Activated CD8-positive, alpha-beta memory T cell treated with anti-CD3 and anti-CD28 coated beads, Interleukin-2, amount 10 ng/mL, durations not matched to agents 7 days and 5 days (primary cell): Measurements from ENCODE around the gene GSTCD. TPM values are rescaled to one million over a fixed set of nuclear protein-coding genes. Genes with fewer than 3 reads are reported as not detected.

ENCODE experiments used
- ATAC-seq: fragments of 150-1000 bp; cut with Tn5 transposase; one replicate; pipeline ENCODE4 v1.10.0; 2021; ENCODE audit warnings: moderate library complexity
- CTCF ChIA-PET: fragments of 350-600 bp; sonication (Branson Sonifier 250); formaldehyde crosslinking; loops from one replicate; lab custom pipeline; 2021; ENCODE audit warnings: antibody characterized with exemption; lab: Charles Lee
- DNase-seq: peaks from one replicate; pipeline ENCODE4 v3.0.0-alpha.2; 2020
- H3K27ac Mint-ChIP-seq: one replicate; pipeline ENCODE4 v1.8.0; 2021; ENCODE audit warnings: mild to moderate bottlenecking, mixed read lengths
- H3K27me3 Mint-ChIP-seq: one replicate; pipeline ENCODE4 v1.8.0; 2021; ENCODE audit warnings: mixed read lengths
- H3K36me3 Mint-ChIP-seq: one replicate; pipeline ENCODE4 v1.8.0; 2021; ENCODE audit warnings: mild to moderate bottlenecking, mixed read lengths
- H3K4me1 Mint-ChIP-seq: one replicate; pipeline ENCODE4 v1.8.0; 2021; ENCODE audit warnings: mixed read lengths
- H3K4me3 Mint-ChIP-seq: one replicate; pipeline ENCODE4 v1.8.0; 2021; ENCODE audit warnings: mild to moderate bottlenecking, moderate library complexity, mixed read lengths
- H3K9me3 Mint-ChIP-seq: one replicate; pipeline ENCODE4 v1.8.0; 2022; ENCODE audit warnings: low read depth, mixed read lengths
- total RNA-seq, 2 experiments: library from RNA; stranded (reverse); gene quantifications; one replicate each; pipeline ENCODE4 v1.2.3, GENCODE V29; 2021

The GSTCD gene
- total RNA-seq, 2 experiments from 2014 or later, result 14.0 to 14.1 TPM

DNA sequence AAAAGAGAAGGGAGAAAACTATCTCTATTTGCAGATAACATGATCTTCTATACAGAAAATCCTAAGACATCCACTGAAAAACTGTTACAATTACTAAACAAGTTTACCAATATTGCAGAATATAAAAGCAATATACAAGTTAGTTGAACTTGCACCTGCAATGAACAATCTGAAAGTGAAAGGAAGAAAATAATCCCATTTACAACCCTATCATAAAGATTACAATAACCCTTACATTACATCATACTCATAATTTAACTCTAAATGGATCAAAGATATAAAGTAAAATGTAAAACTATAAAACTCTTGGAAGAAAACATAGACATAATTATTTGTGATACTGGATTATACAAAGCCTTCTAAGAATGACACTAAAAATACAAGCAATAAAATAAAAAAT is 77.2 kb downstream of the GSTCD start:
- DNase-seq, result no peak
- CTCF ChIA-PET, result no interaction called here
- H3K9me3 Mint-ChIP-seq, result no peaks in the 10 kb centered on the region
- peaks cover 4% of the 10 kb centered on the region for H3K36me3 Mint-ChIP-seq
- H3K27ac Mint-ChIP-seq, result peak overlapping the region; percentile 8
- H3K4me1 Mint-ChIP-seq, result peaks cover 2% of the 10 kb centered on the region
- no peak for ATAC-seq
- H3K27me3 Mint-ChIP-seq, result no peaks in the 10 kb centered on the region
- no peak overlapping the region for H3K4me3 Mint-ChIP-seq

DNA sequence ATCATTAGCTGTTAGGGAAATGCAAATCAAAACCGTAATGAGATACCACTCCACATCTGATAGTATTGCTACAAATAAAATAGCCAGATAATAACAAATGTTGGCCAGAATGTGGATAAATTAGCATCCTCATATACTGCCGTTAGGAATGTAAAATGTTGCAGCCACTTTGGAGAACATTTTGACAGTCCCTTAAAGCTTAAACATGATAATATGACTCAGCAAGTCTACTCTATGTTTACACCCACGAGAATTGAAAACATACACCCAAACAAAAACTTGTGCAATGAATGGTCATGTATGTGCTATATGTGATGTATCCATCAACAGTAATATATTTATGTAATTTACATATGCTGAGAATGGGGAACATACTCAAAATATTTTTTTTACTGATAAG is 78.2 kb downstream of the GSTCD start:
- H3K4me3 Mint-ChIP-seq, result no peak overlapping the region
- H3K9me3 Mint-ChIP-seq, result no peaks in the 10 kb centered on the region
- H3K27ac Mint-ChIP-seq, result no peak overlapping the region

DNA sequence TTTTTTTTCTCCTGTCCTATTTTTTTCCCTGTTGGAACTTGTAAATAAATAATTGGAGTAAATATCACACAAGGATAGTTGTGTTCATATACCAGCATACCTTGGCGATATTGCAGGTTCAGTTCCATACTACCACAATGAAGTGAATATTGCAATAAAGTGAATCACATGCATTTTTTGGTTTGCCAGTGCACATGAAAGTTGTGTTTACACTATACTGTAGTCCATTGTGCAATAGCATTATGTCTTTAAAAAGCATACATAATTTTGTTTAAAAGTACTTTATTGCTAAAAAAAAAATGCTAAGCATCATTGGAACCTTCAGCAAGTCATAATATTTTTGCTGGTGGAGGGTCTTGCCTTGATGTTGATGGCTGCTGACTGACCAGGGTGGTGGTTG is 88.6 kb downstream of the GSTCD start:
- Mint-ChIP-seq H3K9me3 (no peaks in the 10 kb centered on the region), H3K27ac (no peak overlapping the region), H3K4me1 (no peaks in the 10 kb centered on the region), H3K36me3 (peaks cover 11% of the 10 kb centered on the region), H3K4me3 (no peak overlapping the region), H3K27me3 (no peaks in the 10 kb centered on the region)
- no peak for ATAC-seq
- CTCF ChIA-PET, result no interaction called here
- DNase-seq, result no peak

More for the DNA sequence above, 78.2 kb downstream of the GSTCD start:
- Mint-ChIP-seq H3K4me1 (peaks cover 2% of the 10 kb centered on the region), H3K36me3 (peaks cover 4% of the 10 kb centered on the region), H3K27me3 (no peaks in the 10 kb centered on the region)
- CTCF ChIA-PET, result no interaction called here
- no peak for ATAC-seq
- DNase-seq, result no peak

DNA sequence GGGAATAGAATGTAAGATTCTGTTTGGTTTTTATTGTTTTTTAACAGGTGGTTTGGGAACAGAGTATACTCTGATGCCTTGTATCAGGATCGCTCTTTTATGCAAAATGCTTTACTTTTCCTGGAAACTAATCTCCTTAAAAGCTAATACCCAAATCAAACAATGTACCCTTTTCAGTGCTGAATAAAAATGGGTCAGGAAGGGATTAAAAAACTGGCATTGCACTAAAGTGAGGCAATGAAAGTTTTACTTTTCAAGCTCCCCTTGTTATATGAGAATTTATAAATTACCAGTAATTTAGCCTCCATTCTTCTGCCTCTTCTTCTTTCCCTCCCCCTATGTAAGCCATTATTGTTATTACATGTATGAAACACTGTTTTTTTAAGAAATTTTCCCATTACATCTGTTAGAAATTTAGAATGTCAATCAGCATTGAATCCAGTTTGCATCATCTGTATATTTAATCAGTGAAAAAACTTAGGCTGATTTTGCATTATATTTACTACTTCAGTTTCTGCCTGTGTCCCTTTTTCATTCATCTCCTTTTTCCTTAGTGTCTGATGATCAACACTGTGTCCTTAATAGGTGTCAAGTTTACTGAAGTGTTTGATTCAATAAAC is 97.0 kb downstream of the GSTCD start:
- peaks cover 8% of the 10 kb centered on the region for H3K4me1 Mint-ChIP-seq
- no peak for DNase-seq
- CTCF ChIA-PET, result no interaction called here
- H3K36me3 Mint-ChIP-seq, result peaks cover 7% of the 10 kb centered on the region
- no peak overlapping the region for H3K4me3 Mint-ChIP-seq
- no peak for ATAC-seq
- no peaks in the 10 kb centered on the region for H3K27me3 Mint-ChIP-seq
- H3K27ac Mint-ChIP-seq, result no peak overlapping the region
- no peaks in the 10 kb centered on the region for H3K9me3 Mint-ChIP-seq

DNA sequence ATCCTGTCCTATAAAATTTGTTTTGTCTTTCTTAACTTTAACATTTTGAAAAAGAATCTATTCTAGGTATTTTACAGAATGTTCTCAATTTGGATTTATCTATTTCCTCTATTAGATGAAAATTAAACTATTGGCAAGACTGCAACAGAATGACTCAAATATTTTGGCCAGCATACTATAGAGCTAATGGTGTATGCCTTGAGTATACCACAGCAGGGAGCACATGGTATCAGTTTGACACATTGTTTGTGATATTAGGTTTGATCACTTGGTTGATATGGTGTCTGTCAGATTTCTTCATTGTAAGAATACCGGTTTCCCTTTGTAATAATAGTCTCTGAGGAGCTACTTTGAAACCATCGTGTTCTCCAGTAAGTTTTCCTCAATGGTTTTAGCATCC is 98.9 kb downstream of the GSTCD start:
- Mint-ChIP-seq H3K9me3 (no peaks in the 10 kb centered on the region), H3K4me1 (peaks cover 8% of the 10 kb centered on the region), H3K27ac (no peak overlapping the region), H3K27me3 (no peaks in the 10 kb centered on the region), H3K4me3 (no peak overlapping the region), H3K36me3 (peaks cover 8% of the 10 kb centered on the region)
- CTCF ChIA-PET, result no interaction called here
- no peak for ATAC-seq
- no peak for DNase-seq

DNA sequence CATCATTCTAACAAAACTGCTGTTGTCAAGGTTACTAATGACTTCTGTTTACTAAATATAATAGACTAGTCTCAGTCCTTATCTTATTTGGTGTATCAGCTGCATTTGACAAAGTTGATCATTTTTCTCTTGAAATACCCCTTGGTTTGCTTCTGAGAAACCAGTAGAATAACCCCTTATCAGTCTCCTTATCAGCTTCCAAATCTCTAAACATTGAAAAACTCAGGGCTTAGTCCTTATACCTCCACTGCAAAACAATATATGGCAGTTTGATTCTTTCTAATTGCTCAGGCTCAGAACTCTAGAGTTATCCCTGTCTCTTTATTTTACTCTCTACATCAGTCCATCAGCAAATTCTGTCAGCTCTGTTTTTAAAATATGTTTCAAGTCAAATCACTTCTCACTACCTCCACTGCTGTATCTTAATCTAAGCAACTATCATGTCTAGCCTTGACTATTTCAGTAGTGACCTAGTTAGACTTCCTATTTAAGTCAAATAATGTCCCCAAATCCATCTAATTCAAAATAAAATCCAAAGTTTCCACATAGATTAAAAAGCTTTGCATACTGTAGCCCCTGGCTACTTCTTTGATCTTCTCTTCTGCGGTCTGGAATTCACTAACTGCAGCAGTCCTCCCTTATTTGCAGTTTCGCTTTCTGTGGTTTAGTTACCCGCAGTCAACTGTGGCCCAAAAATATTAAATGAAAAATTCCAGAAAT is 99.6 kb downstream of the GSTCD start:
- ATAC-seq (no peak), DNase-seq (no peak)
- Mint-ChIP-seq H3K36me3 (peaks cover 7% of the 10 kb centered on the region), H3K9me3 (no peaks in the 10 kb centered on the region), H3K4me1 (peaks cover 8% of the 10 kb centered on the region), H3K27me3 (no peaks in the 10 kb centered on the region), H3K27ac (no peak overlapping the region), H3K4me3 (no peak overlapping the region)
- CTCF ChIA-PET, result no interaction called here

DNA sequence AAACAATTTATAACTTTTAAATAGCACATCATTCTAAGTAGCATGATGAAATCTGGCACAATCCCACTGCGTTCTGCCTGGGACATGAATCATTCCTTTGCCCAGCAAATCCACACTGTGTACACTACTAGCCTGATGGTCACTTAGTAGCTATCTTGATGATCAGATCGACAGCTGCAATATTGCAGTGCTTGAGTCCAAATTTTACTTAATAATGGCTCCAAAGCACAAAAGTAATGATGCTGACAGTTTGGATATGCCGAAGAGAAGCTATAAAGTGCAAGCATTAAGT is 100.1 kb downstream of the GSTCD start:
- H3K27me3 Mint-ChIP-seq, result no peaks in the 10 kb centered on the region
- ATAC-seq (no peak), DNase-seq (no peak)
- H3K36me3 Mint-ChIP-seq, result peaks cover 7% of the 10 kb centered on the region
- CTCF ChIA-PET, result no interaction called here
- no peaks in the 10 kb centered on the region for H3K9me3 Mint-ChIP-seq
- peaks cover 8% of the 10 kb centered on the region for H3K4me1 Mint-ChIP-seq
- H3K27ac Mint-ChIP-seq, result no peak overlapping the region
- no peak overlapping the region for H3K4me3 Mint-ChIP-seq

DNA sequence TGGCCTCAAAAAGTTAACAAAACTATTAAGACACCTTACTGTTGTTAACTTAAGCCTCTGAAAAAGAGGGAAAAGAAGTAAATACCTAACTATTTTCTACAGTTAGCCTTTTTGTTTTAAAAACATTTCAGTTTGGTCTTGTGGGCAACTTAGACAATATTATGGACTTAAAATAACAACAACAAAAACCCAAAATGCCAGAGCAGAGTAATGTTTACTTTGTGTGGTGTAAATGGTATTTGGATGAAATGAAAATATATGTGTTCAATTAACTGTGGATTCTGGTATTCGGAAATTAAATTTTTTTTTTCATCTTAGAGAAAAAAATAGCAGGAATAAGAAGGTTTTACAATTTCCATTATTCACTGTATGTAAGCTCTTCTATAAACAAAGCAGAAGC is 107.1 kb downstream of the GSTCD start:
- Mint-ChIP-seq H3K27me3 (no peaks in the 10 kb centered on the region), H3K36me3 (peaks cover 2% of the 10 kb centered on the region), H3K9me3 (no peaks in the 10 kb centered on the region), H3K27ac (no peak overlapping the region), H3K4me1 (no peaks in the 10 kb centered on the region), H3K4me3 (no peak overlapping the region)
- ATAC-seq (no peak), DNase-seq (no peak)
- CTCF ChIA-PET, result no interaction called here

DNA sequence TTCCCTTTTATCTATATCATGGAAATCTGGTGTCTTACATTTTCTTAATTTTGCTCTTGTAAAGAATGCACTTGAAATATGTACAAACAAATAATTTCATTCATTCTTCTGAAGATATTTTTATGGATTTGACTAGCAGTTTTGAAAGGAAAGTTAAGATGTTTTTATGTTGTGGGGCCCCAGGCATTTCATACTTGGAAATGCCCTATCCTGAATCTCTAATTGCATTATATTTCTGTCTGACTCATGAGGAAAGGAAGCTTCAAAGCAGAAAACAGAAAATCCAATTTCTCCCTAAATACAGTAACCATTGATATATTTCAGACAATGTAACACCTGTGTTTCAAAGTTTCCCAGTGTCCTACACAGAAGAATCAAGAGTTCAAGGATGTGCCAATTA is 113.5 kb downstream of the GSTCD start:
- Mint-ChIP-seq H3K27me3 (no peaks in the 10 kb centered on the region), H3K4me3 (no peak overlapping the region), H3K4me1 (no peaks in the 10 kb centered on the region), H3K9me3 (no peaks in the 10 kb centered on the region), H3K36me3 (peaks cover 11% of the 10 kb centered on the region), H3K27ac (no peak overlapping the region)
- CTCF ChIA-PET, result no interaction called here
- ATAC-seq (no peak), DNase-seq (no peak)

DNA sequence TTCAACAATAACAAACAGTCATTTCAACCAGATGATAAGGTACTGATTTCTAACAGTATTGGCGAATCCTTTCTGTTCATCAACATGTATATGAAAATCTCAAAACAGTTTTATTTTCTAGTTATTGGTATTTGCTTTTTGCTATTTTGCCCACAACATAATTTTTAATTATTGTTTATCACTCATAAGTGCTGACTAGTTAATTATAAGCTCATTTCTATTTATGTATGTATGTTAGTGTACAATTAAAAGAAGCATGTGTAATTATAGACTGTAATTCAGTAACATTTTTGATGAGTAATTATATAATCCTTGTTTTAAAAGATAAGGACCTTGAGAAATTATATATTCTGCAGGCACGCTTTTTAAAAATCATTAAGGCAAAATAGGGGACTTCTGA is 119.5 kb downstream of the GSTCD start:
- DNase-seq (no peak), ATAC-seq (no peak)
- Mint-ChIP-seq H3K4me3 (no peak overlapping the region), H3K27me3 (no peaks in the 10 kb centered on the region), H3K4me1 (no peaks in the 10 kb centered on the region), H3K36me3 (peaks cover 19% of the 10 kb centered on the region), H3K9me3 (no peaks in the 10 kb centered on the region), H3K27ac (no peak overlapping the region)
- CTCF ChIA-PET, result no interaction called here

DNA sequence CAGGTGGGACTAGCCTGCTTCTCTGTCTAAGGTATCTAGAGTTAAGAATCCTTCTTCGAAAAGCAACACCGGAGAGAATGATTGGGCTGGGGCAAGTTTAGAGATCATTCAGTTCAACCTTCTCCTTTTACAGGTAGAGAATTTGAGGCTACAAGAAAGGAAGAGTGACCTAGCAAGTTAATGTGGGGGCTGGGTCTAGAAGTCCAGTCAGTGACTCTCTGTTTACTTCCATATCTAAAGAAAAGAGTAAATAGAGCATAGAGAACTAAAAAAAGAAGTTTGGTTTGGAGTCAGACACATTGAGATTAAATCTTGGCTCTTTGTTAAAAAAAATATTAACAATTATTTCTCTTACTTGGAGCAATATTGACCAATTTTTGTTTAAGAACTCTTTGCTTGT is 122.6 kb downstream of the GSTCD start:
- Mint-ChIP-seq H3K27me3 (no peaks in the 10 kb centered on the region), H3K4me1 (no peaks in the 10 kb centered on the region)

DNA sequence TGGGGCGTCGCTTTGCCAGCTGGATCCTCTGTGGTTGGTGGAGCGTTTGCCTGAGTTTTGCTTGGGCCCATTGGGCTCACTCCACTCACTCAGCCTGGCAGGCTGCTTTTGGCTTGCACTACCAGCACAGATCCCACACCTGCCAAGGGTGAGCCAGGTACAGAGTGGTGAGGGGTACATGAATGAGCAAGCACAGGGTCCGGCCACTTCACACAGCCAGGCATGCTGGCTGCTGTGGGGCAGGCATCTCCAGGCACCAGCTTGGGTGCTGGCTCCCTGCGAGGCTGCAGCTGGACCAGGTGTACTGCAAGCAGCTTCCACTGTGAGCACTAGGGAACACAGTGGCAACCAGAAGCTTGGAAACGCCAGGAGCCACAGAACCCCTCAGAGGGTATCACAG is 126.6 kb downstream of the GSTCD start:
- CTCF ChIA-PET, result no interaction called here
- H3K36me3 Mint-ChIP-seq, result peaks cover 15% of the 10 kb centered on the region
- no peak for DNase-seq

More for the DNA sequence above, 122.6 kb downstream of the GSTCD start:
- Mint-ChIP-seq H3K36me3 (peaks cover 19% of the 10 kb centered on the region), H3K4me3 (no peak overlapping the region), H3K9me3 (no peaks in the 10 kb centered on the region), H3K27ac (no peak overlapping the region)
- CTCF ChIA-PET, result no interaction called here
- ATAC-seq (no peak), DNase-seq (no peak)

DNA sequence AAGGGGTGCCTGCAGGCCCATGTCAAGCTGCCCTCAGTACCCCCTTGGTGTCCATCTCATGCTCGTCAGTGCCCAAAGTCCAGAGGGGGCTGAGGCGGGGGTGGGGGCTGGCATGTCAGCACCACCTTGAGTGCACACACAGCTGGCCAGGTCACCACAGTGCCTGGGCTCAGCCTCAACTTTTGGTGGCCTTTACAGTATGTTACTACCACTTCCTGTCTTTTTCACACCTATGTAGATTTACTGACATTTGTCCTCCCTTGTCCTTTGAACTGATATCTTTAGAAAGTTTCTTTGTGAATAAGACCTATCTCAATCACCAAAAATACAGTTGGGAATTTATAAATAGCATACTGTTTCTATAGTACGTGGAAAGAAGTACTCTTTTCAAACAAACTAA is 128.0 kb downstream of the GSTCD start:
- H3K27ac Mint-ChIP-seq, result no peak overlapping the region
- DNase-seq (no peak), ATAC-seq (no peak)
- H3K36me3 Mint-ChIP-seq, result peaks cover 15% of the 10 kb centered on the region
- CTCF ChIA-PET, result no interaction called here
- no peaks in the 10 kb centered on the region for H3K27me3 Mint-ChIP-seq
- no peak overlapping the region for H3K4me3 Mint-ChIP-seq
- H3K9me3 Mint-ChIP-seq, result no peaks in the 10 kb centered on the region
- no peaks in the 10 kb centered on the region for H3K4me1 Mint-ChIP-seq

More for the DNA sequence above, 126.6 kb downstream of the GSTCD start:
- no peaks in the 10 kb centered on the region for H3K9me3 Mint-ChIP-seq
- H3K27ac Mint-ChIP-seq, result no peak overlapping the region
- H3K27me3 Mint-ChIP-seq, result no peaks in the 10 kb centered on the region
- H3K4me3 Mint-ChIP-seq, result no peak overlapping the region
- ATAC-seq, result no peak
- no peaks in the 10 kb centered on the region for H3K4me1 Mint-ChIP-seq

DNA sequence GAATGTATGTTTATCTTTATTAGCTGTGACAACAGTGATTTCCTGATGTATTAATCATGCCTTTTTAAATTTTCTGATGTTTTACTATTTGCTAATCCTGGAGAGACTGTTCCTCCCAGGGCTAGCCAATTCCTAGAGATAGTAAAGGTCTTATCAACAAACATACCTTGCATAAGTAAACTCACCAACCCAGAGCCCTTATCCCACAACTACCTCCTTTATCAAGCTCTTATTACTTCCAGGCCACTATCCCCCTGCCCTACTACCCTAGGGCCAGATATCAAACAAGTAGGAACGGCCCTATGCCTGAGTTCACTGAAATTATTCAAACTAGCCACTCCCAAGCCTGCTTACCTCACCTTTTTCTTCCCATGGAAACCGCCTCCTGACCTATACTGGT is 128.5 kb downstream of the GSTCD start:
- Mint-ChIP-seq H3K27ac (no peak overlapping the region), H3K36me3 (peaks cover 15% of the 10 kb centered on the region), H3K4me3 (no peak overlapping the region), H3K27me3 (no peaks in the 10 kb centered on the region), H3K4me1 (no peaks in the 10 kb centered on the region), H3K9me3 (no peaks in the 10 kb centered on the region)
- no peak for ATAC-seq
- no peak for DNase-seq
- CTCF ChIA-PET, result no interaction called here
